Dermis microvascular lymphatic vessel endothelial cell (primary cell): ENCODE measurements around the gene ODAD4. TPM values are rescaled to one million over a fixed set of nuclear protein-coding genes. Genes with fewer than 3 reads are reported as not detected.

Experiments used
- DNase-seq, 2 donors: peaks; one replicate each; pipeline versions ENCODE4 v3.0.0 to v3.0.0-alpha.2; 2010; ENCODE audit warnings: low read depth in 2 of 2
- total RNA-seq: library from RNA; depleted of rRNA; stranded (reverse); fragments of >200 nt; gene quantifications from 2 replicates; pipeline ENCODE4 v1.2.1, GENCODE V29; 2014

Gene ODAD4
- total RNA-seq, 1 donor from 2014 or later: 0.13 TPM

- no peak for DNase-seq
Measured at GRCh38 chr17:41971721-41972523, 41.5 kb downstream of the ODAD4 start.

GRCh38 chr17:41972571-41973407 lies 42.4 kb downstream of the ODAD4 start:
- peak in 1 of 2 donors; percentile 33 for DNase-seq

- no peak for DNase-seq
Measured at GRCh38 chr17:41973408-41973811, 43.0 kb downstream of the ODAD4 start.

GRCh38 chr17:41974031-41974430 lies 43.6 kb downstream of the ODAD4 start:
- no peak for DNase-seq

GRCh38 chr17:41974658-41975057 lies 44.2 kb downstream of the ODAD4 start:
- no peak for DNase-seq

- DNase-seq: no peak
Measured at GRCh38 chr17:41975099-41976083, 45.0 kb downstream of the ODAD4 start.

GRCh38 chr17:41976142-41976768 lies 45.8 kb downstream of the ODAD4 start:
- no peak for DNase-seq

GRCh38 chr17:41977991-41978390 lies 47.6 kb downstream of the ODAD4 start:
- no peak for DNase-seq

- no peak for DNase-seq
Measured at GRCh38 chr17:41982026-41982760, 51.8 kb downstream of the ODAD4 start.

- no peak for DNase-seq
Measured at GRCh38 chr17:41984454-41984853, 54.0 kb downstream of the ODAD4 start.

GRCh38 chr17:41985919-41986318 lies 55.5 kb downstream of the ODAD4 start:
- DNase-seq: no peak

- no peak for DNase-seq
Measured at GRCh38 chr17:41986634-41987033, 56.2 kb downstream of the ODAD4 start.

GRCh38 chr17:41987642-41988041 lies 57.2 kb downstream of the ODAD4 start:
- DNase-seq: no peak

- DNase-seq: no peak
Measured at GRCh38 chr17:41988418-41988817, 58.0 kb downstream of the ODAD4 start.

GRCh38 chr17:41989702-41990419 lies 59.4 kb downstream of the ODAD4 start:
- DNase-seq: no peak

GRCh38 chr17:41992576-41992975 lies 62.2 kb downstream of the ODAD4 start:
- DNase-seq: no peak

GRCh38 chr17:41996855-41997164 lies 66.4 kb downstream of the ODAD4 start:
- no peak for DNase-seq

GRCh38 chr17:41998497-41998896 lies 68.1 kb downstream of the ODAD4 start:
- DNase-seq: no peak

- no peak for DNase-seq
Measured at GRCh38 chr17:42000413-42001133, 70.2 kb downstream of the ODAD4 start.
